ENCODE data around the gene PRR14. TPM values are rescaled to one million over a fixed set of nuclear protein-coding genes. Genes with fewer than 3 reads are reported as not detected.
"Not testable (repeated sequence)": the region's sequence is repeated elsewhere in the genome, so short reads cannot be mapped to it uniquely, and the experiment has no call there.

The PRR14 gene
- total RNA-seq, 1 donor from 2014 or later: 8.4 TPM

DNA sequence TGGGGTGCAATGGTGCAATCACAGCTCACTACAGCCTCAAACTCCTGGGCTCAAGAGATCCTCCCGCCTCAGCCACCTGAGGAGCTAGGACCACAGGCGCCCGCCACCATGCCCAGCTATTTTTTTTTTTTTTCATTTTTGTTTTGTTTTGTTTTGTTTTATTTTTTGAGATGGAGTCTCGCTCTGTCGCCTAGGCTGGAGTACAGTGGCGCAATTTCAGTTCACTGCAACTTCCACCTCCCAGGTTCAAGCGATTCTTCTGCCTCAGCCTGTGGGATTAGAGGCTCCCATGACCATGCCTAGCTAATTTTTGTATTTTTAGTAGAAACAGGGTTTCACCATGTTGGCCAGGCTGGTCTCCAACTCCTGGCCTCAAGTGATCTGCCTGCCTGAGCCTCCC lies 18.3 kb upstream of the PRR14 start:
- DNase-seq: not testable (repeated sequence)

DNA sequence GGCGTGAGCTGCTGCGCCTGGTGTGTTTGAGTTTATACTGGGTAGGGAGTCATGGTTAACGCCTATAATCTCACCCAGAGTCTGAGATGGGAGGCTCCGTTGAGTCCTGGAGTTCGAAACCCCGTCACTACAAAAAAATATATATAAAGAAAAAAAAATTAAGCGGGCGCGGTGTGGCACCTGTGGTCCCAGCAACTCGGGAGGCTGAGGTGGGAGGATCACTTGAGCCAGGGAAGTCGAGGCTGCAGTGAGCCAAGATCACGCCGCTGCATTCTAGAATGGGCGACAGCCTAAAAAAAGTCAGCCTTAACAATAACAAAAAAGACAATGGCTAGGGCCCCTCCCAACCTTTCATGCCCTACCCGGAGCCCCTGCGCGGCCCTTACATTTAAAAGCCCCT lies 17.2 kb upstream of the PRR14 start:
- no peak for DNase-seq

DNA sequence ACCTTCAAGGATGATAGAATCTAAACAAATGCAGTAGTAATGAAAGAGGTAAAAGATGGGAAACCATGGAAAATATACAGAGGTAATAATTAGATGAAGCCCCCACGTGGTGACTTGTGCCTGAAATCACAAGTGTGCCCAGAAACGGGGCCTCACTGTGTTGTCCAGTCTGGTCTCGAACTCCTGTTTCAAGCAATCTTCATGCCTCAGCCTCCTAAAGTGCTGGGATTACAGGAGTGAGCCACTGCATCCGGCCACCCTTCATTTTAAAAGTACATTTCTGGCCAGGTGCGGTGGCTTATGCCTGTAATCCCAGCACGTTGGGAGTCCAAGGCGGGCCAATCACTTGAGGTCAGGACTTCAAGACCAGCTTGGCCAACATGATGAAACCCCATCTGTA lies 14.2 kb upstream of the PRR14 start:
- no peak for DNase-seq

DNA sequence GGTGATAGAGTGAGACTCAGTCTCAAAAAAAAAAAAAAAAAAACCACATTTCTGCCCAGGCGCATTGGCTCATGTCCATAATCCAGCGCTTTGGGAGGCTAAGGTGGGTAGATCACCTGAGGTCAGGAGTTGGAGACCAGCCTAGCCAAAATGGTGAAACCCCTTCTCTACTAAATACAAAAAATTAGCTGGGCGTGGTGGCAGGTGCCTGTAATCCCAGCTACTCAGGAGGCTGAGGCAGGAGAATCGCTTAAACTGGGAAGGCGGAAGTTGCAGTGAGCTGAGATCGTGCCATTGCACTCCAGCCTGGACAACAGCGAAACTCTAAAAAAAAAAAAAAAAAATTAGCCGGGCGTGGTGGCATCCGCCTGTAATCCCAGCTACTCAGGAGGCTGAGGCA lies 13.6 kb upstream of the PRR14 start:
- DNase-seq: not testable (repeated sequence)

DNA sequence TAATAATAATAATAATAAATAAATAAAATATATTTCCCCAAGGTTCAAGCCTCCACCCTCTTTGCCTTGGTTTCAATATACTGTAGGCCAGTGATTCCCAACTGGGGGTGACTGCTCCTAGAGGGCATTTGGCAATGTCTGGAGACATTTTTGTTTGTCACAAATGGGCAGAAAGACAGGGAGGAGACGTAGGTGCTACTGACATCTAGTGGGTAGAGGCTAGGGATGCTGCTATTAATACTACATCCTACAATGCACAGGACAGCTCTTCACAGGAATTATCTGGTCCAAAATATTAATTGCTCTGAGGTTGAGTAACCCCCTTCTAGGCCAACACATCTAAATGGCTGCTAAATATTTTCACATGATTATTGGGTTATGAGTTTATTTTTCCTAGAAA lies 12.8 kb upstream of the PRR14 start:
- DNase-seq: no peak

DNA sequence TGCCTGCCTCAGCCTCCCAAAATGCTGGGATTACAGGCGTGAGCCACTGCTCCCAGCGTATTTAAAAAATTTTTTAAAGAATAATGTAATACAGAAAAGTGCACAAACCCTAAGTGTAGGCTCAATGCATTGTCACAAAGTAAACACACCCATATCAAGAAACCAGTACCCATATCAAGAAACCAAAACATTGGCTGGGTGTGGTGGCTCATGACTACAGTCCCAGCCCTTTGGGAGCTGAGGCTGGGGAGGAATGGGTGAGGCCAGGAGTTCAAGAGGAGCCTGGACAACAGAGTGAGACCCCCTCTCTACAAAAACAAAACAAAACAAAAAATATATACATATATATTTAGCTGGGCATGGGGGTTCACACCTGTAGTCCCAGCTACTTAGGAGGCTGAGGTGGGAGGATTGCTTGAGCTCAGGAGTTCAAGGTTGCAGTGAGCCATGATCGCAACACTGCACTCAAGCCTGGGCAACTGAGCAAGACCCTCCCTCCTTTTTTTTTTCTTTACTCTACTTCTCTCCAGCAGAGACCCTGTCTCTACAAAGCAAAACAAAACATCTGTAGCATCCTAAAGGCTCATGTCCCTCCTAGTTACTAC lies 9.3 kb upstream of the PRR14 start:
- DNase-seq: no peak

DNA sequence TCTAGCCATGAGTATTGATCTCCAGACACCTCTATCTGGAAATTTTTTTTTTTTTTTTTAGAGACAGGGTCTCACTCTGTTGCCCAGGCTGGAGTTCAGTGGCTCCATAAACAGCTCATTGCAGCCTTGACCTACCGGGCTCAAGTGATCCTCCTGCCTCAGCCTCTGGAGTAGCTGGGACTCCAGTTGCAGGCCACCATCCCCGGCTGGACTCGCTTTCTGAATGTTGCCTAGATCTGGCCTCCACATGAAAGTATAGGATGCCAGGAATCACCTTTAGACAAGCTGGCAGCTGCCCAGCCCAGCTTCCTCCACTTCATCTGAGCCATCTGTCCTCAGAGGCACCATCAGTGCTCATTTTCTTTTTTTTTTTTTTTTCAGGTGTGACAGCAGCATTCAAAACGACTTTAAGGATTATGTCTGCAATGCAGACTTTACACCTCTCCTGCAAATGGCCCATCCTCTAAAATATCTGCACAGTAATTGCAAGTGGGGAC lies 6.4 kb upstream of the PRR14 start:
- DNase-seq: no peak

DNA sequence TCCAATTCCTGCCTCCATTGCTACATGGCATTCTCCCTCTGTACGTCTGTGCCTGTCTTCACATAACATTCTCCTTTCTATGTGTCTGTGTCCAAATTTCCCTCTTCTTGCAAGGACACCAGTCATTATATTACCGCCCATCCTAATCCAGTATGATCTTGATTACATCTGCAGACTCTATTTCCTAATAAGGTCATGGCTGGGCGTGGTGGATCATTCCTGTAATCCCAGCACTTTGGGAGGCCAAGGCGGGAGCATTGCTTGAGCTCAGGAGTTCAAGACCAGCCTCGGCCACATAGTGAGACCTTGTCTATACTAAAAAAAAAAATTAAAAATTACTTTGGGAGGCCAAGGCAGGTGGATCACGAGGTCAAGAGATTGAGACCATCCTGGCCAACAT lies 5.0 kb upstream of the PRR14 start:
- no peak for DNase-seq

DNA sequence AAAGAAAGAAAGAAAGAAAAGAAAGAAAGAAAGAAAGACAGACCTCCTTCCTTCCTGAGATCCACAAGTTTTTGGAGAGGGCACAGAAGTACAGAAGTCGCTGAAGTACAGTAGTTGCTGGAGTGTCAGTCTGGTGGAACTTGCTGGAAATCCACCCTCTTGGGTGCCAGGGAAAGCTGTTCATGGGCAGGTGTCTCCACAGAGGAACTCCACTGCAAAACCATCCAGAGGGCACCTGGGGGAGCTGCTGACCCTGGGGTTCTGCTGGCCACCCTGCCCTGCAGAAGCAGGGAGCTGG lies 3.5 kb upstream of the PRR14 start:
- no peak for DNase-seq

DNA sequence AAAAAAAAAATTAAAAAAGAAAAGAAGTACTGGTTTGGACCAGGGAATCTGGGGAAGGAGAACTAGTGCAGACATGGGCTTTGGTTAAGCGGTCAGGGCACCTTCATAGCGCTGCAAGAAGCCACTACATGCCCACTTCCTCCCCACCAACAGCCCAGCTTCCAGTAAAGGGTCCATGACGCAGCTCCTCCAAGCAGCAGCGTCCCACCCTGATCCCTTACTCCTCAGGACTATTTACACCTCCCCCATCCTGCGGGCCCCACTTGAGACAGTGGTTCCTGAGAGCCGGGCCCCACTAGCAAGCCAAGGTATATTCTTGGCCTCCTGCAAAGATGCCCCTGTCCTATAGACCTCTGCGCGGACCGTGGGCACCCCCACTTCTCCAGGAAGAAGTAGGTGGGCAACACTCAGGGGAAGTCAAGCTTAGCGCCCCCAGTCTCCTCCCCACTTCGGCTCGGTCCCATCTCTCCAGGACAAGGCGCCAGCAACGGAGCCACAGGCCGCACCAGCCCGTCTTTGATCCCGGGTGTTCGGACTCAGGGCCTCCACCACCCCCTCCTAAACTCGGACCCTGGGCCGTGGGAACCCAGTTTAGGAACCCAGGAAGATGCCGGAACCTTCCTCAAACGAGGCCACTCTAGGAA lies 913 bp upstream of the PRR14 start:
- no peak for DNase-seq

DNA sequence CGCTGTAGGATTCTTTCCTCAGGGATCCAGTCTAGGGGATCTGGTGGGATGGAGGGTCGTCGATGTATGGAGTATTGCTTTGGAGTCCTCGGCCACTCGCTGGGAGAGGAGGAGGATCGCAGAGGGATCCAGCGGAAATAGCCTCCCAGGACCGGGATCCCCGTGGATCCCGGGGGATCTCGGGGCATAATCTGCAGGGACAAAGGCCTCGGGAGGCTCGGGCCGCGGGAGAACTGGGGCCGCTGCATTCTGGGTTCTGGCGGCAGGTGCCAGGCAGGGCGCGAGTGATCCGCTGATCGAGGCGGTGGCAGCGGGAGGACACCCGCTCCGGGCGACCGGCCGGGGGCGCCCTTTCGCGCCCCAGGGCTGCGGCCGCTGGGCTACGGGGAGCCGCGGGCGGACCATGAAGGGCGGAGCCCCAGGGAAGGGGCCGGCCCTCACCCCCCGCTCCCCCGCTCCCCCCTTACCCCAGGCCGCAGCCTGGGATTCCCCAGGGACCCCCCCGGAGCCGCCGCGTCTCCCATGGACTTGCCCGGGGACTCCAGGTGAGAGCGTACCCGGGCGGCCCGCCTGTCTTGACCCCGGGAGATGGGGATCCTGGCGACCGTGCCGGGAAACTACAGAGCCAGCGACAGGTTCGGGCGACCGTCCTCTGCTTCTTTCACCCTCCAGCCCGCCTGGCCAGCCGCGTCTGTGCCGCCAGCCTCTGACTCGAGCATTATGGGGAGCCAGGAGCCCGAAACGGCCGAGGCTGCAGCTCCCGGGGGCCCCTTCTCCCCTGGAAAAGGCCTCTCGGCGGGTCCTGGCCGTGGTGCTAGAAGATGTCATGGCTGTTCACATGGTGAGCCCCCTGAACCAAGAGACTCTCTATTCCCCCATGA lies 604 bp downstream of the PRR14 start:
- no peak for DNase-seq

DNA sequence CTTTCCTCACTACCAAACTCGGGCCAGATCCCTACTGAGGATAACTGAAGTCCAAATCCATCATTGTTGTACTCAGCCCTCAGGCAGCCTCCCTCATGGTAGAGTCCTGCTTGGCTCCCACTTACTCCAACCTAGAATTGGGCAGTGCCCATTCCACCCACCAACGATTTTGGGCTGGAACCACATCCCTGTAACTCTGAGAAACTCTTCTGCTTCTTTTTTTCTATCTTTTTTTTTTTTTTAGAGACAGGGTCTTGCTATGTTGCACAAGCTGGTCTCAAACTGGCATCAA lies 1.2 kb downstream of the PRR14 start:
- no peak for DNase-seq

DNA sequence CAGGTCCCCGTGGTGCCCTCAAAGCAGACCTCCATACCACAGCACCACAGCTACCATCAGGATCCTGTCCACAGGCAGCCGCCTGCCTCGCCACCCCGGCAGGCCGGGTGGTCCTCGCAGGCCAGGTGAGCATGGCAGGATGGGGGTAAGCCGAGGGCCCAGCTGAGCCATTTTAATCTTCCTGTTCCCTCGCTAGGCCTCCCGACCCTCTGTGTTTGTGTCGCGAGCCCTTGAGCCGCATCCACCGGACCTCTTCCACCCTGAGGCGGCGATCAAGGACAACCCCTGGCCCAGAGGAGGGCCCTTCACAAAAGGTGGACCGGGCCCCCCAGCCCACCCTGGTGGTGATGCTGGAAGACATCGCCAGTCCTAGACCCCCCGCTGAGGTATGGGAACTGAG lies 2.0 kb downstream of the PRR14 start:
- DNase-seq: no peak

DNA sequence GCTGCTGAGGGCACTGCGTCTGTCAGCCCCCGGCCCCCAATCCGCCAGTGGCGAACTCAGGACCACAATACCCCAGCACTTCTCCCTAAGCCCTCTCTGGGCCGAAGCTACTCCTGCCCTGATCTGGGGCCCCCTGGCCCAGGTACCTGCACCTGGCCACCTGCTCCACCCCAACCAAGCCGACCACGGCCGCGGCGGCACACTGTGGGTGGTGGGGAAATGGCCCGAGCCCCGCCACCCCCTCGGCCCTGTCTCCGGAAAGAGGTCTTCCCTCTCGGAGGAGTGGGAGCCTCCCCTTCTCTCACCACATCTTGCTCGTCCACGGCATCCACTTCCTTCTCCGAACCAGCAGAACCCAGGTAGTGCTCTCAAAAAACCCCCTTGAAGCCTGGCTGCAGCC lies 4.1 kb downstream of the PRR14 start:
- DNase-seq: no peak

DNA sequence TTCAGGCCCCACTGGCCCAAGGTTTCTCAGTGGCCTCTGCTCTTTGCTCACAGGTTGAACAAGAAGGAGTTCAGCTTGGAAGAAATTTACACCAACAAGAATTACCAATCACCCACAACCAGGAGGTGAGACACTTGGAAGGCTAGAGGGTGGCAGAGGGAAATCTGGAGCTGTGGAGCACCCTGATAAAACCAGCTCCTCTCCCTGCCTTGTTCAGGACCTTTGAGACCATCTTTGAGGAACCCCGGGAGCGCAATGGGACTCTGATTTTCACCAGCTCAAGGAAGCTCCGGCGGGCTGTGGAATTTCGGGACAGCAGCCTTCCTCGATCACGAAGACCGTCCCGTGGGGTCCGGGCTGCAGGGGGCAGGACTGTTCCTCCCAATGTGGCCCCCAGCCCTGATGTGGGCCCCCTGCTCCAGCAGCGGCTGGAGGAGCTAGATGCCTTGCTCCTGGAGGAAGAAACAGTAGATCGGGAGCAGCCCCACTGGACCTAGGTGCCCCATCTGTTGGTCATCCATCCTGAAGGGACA lies 5.1 kb downstream of the PRR14 start:
- no peak for DNase-seq

DNA sequence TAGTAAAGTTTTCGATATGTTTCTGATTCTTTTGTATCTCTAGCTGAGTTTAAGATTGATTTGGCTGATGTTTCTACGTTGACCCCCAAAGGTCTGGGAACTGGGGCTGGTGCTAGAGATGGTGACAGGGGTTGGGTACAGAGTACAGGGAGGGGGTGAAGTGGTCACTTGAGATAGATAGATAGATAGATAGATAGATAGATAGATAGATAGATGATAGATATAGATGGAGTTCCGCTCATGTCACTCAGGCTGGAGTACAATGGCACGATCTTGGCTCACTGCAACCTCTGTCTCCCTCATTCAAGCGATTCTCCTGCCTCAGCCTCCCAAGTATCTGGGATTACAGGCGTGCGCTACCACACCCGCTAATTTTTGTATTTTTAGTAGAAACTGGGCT lies 5.6 kb downstream of the PRR14 start:
- no peak for DNase-seq

DNA sequence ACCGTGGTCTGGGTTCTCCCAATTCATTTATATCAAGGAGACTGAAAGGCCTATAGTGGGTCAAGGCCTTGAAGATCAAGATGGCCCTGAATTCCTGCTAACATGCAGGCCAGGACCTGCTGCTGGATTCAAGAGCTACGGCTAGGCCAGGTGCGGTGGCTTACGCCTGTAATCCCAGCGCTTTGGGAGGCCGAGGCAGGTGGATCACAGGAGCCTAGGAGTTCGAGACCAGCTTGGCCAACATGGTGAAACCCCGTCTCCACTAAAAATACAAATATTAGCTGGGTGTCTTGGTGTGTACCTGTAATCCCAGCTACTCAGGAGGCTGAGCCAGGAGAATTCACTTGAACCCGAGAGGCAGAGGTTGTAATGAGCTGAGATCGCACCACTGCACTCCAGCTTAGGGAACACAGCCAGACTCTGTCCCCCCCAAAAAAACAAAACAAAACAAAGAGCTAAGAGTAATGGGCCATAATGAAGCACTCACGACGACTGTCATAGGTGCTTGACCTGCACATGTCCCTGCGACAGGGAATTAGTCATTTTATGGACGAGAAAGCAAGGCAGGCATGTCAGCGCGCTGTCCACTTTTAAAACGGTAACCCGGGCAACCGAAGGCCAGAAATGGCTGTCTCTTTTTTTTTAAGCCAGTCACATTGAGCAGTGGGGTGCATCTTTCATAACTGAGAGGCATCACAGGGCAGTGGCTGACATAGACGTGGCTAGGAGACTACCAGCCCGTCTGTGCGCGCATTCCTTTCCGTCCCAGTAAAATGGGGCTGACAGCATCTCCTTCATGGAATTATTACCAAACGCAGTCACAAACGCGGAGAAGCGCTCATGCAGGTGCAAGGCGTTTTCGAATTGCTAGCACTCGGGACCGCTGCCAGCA lies 6.5 kb downstream of the PRR14 start:
- DNase-seq: no peak

DNA sequence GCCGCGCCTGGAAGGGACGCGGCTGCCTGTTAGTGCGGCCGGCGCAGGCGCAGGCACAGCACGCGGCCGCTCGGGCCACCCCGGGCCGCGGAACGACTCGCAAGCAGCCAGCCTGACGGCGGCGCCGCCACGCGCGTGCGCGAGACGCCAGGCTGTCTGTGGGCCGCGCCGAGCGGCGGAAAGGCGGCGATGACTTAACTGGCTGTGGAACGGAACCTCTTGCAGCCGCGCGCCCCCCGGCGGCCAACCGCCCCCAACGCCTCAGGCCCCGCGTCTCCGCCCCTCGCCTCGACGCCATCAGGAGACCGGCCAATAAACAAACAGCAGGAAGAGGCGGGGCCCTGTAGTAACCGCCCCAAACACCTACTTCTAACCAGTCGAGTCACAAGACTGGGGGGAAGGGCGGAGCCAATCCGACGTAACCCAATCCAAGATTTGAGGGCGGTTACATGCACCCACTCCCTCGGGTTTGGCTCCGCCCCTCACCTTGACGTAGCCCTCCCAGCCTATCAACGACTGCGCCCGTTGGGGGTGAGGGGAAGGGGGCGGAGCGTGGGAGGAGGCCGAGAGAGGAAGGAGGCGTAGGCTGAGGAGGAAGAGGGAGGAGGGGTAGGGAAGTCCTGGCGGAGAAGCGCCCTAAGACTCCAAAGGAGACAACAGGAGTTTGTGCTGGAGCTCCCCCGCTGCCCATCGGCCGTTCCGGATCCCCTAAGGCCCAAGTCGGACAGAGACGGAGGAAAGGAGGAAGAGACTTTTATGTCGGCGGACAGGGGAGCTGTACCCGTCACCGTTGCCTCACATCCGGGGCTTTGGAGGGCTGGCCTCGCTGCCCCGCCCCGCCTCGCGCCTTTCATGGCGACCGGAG lies 7.3 kb downstream of the PRR14 start, which contains the start of gene FBRS:
FBRS (plus strand) TSS at position 566 of the 865 bp plus-strand sequence. CDS start 1,088 bp downstream, outside the sequence.
- peak; percentile 100 for DNase-seq

DNA sequence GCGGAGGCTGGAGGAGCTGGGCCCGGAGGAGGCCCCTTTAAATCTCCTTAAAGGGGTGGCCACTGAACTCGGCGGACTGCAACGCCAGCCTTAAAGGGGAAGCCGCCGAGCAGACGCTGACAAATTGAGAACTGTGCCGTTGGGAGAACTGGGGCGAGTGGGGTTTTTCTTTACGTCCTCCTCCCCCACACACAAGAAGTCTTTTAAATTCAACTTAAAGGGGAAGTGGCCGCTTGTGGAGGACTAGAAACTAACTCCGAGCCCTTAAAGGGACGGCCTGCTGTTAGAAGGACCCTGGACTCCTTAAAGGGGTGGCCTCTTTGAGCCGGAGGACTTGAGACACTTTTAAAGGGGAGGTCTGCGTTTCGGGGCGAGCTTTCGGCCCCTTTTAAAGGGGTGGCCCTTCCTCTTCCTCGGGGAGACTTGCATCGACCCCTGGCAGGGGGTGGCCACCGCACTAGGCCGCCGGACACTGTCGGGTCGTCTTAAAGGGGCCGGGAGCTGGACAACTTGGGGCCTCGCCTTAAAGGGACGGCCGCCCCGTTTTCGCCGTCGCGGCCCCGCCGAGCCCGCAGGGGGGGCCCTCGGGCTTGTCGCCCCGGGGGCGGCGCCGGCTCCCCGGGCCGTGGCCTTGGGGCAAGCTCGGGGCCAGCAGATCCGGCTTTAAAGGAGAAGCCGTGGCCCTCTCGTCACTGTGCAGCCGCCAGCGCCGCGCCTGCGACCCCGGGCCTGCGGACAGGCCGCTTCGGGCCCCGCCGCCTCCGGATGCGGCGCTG lies 8.2 kb downstream of the PRR14 start:
- peak; percentile 97 for DNase-seq

Data from skin of body (tissue), 2 donors.